ENCODE results near the gene GFPT1.
A peak's percentile ranks its signal among the peaks of the same experiment; 100 is the strongest.

Gene GFPT1

GRCh38 chr2:69306822-69307578, 80.0 kb downstream of the GFPT1 start (continued):
- TF ChIP-seq ZNF324 (tag by site-specific recombination; IDR thresholded peaks at IDR 0.05), result 0 out of 2 replicates have a peak, but pooled peaks have one; percentile 51
- TF ChIP-seq ZFP37 (tag by site-specific recombination; IDR thresholded peaks at IDR 0.05), result peak; percentile 90
- TF ChIP-seq ZNF366 (tag by site-specific recombination; conservative IDR thresholded peaks at IDR 0.05), result 0 out of 2 replicates have a peak, but pooled peaks have one; percentile 15
- TF ChIP-seq ZNF76 (tag by site-specific recombination; IDR thresholded peaks at IDR 0.05; ENCODE audit: borderline replicate concordance, low read depth), result 0 out of 2 replicates have a peak, but pooled peaks have one; percentile 34
- peak; percentile 77 for TF ChIP-seq ZBTB8A (tag by site-specific recombination; IDR thresholded peaks at IDR 0.05)
- 0 out of 2 replicates have a peak, but pooled peaks have one; percentile 37 for TF ChIP-seq ZFP69B (tag by site-specific recombination; IDR thresholded peaks at IDR 0.05)
- TF ChIP-seq SP3 (tag by site-specific recombination; IDR thresholded peaks at IDR 0.05), result peak; percentile 9; the same call in 1 of the 2 replicates
- peak; percentile 38; the same call in 1 of the 2 replicates for TF ChIP-seq ZNF792 (tag by site-specific recombination; IDR thresholded peaks at IDR 0.05)
- TF ChIP-seq ZNF610 (tag by site-specific recombination; IDR thresholded peaks at IDR 0.05; ENCODE audit: borderline replicate concordance), result peak; percentile 57; the same call in 1 of the 2 replicates
- TF ChIP-seq PATZ1 (tag by site-specific recombination; IDR thresholded peaks at IDR 0.05), result peak; percentile 83
- TF ChIP-seq, protein P1, sequence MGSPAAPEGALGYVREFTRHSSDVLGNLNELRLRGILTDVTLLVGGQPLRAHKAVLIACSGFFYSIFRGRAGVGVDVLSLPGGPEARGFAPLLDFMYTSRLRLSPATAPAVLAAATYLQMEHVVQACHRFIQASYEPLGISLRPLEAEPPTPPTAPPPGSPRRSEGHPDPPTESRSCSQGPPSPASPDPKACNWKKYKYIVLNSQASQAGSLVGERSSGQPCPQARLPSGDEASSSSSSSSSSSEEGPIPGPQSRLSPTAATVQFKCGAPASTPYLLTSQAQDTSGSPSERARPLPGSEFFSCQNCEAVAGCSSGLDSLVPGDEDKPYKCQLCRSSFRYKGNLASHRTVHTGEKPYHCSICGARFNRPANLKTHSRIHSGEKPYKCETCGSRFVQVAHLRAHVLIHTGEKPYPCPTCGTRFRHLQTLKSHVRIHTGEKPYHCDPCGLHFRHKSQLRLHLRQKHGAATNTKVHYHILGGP (tag by site-specific recombination; IDR thresholded peaks at IDR 0.05), result no peak
- TF ChIP-seq HIC1 (tag by site-specific recombination; IDR thresholded peaks at IDR 0.05), result peak; percentile 65; the same call in 1 of the 2 replicates
- peak; percentile 84 for TF ChIP-seq KLF16 (tag by site-specific recombination; IDR thresholded peaks at IDR 0.05)
- TF ChIP-seq WT1 (tag by site-specific recombination; IDR thresholded peaks at IDR 0.05), result 0 out of 2 replicates have a peak, but pooled peaks have one; percentile 9
- TF ChIP-seq SCRT1 (tag by site-specific recombination; IDR thresholded peaks at IDR 0.05; ENCODE audit: borderline replicate concordance), result no peak
- TF ChIP-seq GLIS2 (tag by site-specific recombination; IDR thresholded peaks at IDR 0.05), result peak; percentile 70
- TF ChIP-seq ZFP41 (tag by site-specific recombination; IDR thresholded peaks at IDR 0.05; ENCODE audit: borderline replicate concordance), result no peak
- TF ChIP-seq ZNF549 (tag by site-specific recombination; IDR thresholded peaks at IDR 0.05), result no peak
- TF ChIP-seq ZBTB17 (tag by site-specific recombination; IDR thresholded peaks at IDR 0.05), result peak; percentile 89
- TF ChIP-seq ZXDB (tag by site-specific recombination; IDR thresholded peaks at IDR 0.05), result peak; percentile 68; the same call in 1 of the 2 replicates
- TF ChIP-seq ZNF629 (tag by site-specific recombination; IDR thresholded peaks at IDR 0.05), result 0 out of 2 replicates have a peak, but pooled peaks have one; percentile 26
- TF ChIP-seq, protein P2, sequence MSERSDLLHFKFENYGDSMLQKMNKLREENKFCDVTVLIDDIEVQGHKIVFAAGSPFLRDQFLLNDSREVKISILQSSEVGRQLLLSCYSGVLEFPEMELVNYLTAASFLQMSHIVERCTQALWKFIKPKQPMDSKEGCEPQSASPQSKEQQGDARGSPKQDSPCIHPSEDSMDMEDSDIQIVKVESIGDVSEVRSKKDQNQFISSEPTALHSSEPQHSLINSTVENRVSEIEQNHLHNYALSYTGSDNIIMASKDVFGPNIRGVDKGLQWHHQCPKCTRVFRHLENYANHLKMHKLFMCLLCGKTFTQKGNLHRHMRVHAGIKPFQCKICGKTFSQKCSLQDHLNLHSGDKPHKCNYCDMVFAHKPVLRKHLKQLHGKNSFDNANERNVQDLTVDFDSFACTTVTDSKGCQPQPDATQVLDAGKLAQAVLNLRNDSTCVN (tag by site-specific recombination; optimal IDR thresholded peaks at IDR 0.05), result peak; percentile 75
- TF ChIP-seq ZBTB7A (tag by site-specific recombination; IDR thresholded peaks at IDR 0.05; ENCODE audit: low read depth), result 0 out of 2 replicates have a peak, but pooled peaks have one; percentile 44
- peak; percentile 28; the same call in 1 of the 2 replicates for TF ChIP-seq ZNF24 (tag by site-specific recombination; IDR thresholded peaks at IDR 0.05)
- TF ChIP-seq ZNF843 (tag by site-specific recombination; IDR thresholded peaks at IDR 0.05), result peak; percentile 36; the same call in 1 of the 2 replicates
- peak; percentile 46 for TF ChIP-seq SP7 (tag by site-specific recombination; IDR thresholded peaks at IDR 0.05)
- TF ChIP-seq ZNF791 (tag by site-specific recombination; IDR thresholded peaks at IDR 0.05), result no peak

Measured in HEK293 (cell line).